ENCODE data around the gene CRLF2.

GRCh38 chrX:1150569-1151347, 61.7 kb downstream of the CRLF2 start:
- no peak for TF ChIP-seq CTCF (conservative IDR thresholded peaks at IDR 0.05; ENCODE audit: low read length)
- no peak for TF ChIP-seq EZH2phosphoT487 (IDR thresholded peaks at IDR 0.05; ENCODE audit: borderline replicate concordance, low read depth, low read length)

Measured in OCI-LY7 (cell line).